Hematopoietic multipotent progenitor cell treated with erythropoietin and hydrocortisone succinate and interleukin-3 and kit ligand, for 4 days (in vitro differentiated cells): ENCODE data around the gene GALNT11.
A peak's percentile ranks its signal among the peaks of the same experiment; 100 is the strongest.

Source experiments
- DNase-seq: peaks from one replicate; pipeline ENCODE4 v3.0.0-alpha.2; 2015

Gene GALNT11

DNA sequence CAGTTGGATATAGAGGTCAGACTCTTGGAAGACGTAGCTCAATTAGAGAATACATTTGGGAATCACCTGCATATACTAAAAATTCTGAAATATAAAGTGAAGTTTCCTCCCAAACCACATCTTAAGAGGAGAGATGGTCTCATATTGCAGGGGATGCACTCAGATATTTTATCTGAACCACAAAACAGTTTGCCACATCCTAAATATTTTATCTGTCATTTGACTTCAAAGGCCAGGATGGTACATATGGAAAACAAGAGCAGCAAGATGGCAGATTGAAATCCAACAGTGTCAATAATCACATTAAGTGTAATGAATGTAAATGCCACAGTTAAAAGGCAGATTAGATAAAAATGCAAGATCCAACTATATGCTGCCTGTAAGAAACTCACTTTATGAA lies 97.1 kb downstream of the GALNT11 start:
- DNase-seq, result no peak

DNA sequence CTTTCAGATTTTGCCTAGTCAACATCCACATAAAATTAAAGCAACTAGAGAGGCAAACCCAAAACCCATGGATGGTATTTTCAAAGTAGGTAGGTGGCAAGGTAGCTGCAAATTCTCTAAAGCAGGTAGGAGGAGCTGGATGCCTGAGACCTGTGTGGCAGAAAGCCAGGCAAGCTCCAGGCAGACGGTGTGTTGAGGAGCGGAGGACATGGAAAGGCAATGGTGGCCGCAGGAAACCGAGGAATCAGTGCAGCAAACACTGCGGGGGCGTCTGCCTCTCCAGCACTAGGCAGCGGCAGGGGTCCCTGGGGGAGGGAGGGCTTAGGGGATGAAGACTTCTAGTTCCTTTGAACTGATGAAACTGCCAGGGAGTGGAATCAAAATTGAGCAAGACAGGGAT lies 101.3 kb downstream of the GALNT11 start:
- no peak for DNase-seq

DNA sequence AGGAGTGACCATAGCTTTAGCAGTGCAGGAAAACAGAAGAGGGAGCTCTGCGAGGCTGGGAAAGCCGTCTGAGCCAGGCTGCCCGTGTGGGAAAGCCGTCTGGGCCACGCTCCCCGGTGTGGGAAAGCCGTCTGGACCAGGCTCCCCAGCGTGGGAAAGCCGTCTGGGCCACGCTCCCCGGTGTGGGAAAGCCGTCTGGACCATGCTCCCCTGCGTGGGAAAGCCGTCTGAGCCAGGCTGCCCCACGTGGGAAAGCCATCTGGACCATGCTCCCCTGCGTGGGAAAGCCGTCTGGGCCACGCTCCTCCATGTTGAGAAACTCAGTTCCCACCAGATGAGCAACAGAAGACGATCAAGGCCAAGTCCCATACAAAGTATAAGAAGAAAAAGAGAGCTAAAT lies 101.8 kb downstream of the GALNT11 start:
- DNase-seq, result no peak

DNA sequence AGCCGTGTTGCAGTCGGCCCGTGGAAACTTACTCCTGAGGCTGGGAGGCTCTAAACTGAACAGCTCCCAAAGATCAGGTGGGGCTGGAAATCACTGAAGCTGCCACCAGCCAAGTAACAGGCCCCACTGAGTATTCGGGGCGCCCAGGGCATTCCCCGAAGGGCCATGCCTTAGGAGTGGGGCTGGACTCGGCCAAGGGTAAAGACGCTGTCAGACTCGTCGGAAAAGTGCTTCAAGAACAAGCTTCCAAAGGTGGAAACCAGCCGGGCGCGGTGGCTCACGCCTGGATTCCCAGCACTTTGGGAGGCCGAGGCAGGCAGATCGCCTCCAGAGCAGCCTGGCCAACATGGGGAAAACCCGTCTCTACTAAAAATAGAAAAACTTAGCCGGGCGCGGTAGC lies 102.8 kb downstream of the GALNT11 start:
- no peak for DNase-seq

DNA sequence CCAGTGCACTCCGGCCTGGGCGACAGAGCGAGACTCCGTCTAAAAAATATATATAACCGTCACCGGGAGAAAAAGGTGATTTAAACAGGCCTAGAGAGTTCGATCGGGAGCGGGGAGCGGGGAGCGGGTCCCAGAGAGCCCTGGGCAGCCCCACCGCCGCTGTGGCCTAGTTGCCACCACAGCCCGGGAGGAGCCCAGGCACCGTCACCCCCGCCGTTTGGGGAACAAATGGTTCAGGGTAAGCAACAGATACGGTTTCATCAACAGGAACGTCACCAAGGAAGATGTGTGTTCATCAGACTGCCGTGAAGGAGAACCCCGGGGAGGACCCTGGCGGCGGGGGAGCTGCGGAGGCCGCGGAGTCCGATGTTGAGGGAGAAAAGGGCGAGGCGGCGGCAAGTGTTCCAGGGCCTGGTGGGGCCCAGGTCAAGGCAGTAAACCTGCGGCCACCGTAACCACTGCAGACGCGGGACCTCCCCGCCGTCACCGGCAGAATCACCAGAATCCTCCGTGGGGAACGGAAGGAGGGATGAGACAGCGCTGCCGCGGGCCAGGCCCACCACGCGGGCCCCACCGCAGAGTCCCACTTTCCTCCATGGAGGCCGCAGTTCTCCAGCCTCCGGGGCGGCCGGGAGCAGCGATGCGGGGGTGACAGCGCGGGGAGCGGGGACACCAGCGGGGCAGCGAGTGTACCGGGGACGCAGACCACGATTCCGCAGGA lies 103.4 kb downstream of the GALNT11 start:
- DNase-seq, result no peak

DNA sequence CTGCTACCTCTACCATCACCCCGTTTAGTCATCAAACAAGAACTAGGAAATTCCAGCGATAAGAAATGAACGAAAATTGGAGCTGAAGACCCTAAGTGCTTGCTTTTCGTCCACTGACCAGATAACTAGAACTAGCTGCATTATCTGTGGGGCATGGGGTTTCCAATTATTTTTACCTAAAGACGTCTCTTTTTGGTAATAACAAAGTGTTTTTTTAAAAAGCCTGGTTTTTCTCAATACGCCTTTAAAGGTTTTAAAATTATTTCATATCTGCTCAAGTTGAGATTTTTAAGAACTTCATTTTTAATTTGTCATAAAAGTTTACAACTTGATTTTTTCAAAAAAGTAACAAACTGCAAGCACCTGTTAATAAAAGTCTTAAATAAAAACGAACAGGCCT lies 104.2 kb downstream of the GALNT11 start:
- no peak for DNase-seq

DNA sequence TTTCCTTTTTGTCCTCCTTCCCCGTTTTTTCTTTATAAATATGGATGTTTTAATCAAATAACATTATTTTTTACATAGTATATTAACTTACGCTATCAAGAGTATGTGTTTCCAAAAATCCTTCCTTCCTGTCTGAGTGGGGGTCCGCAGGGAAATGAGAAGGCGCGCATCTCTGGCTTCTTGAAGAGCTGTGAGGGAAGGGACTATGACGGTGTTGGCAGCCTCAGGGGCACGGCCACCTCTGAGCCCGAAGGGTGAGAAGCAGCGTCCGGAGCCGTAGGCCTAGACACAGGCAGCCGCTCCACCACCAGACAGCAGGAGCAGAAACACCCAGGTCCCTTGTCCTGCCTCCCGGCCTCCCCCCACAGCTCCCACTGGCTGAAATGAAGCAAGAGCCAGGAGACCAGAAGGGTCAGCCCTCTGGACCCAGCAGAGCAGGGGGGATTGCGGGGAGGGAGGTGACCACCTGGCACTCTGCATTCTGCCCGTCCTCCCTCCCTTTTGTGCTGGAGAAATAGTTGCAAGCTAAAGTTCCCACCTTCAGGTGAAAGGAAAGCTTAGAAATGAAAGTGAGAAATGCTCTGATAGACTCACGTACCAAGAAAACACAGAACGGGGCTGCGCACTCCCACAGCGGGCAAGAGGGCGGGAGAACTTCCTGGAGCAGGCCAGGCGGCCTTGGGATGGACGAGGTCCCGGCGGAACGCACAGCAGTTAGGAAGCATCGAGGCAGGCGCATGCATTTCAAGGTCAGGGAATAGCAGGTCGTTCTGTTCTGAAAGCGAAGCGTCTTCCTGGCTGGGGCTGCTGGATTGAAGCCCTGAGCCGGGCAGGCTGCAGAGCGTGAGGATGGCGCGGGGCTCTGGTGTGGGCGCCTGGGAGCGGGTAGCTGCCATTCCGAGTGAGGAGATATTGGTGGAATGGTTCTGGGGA lies 105.5 kb downstream of the GALNT11 start:
- no peak for DNase-seq

DNA sequence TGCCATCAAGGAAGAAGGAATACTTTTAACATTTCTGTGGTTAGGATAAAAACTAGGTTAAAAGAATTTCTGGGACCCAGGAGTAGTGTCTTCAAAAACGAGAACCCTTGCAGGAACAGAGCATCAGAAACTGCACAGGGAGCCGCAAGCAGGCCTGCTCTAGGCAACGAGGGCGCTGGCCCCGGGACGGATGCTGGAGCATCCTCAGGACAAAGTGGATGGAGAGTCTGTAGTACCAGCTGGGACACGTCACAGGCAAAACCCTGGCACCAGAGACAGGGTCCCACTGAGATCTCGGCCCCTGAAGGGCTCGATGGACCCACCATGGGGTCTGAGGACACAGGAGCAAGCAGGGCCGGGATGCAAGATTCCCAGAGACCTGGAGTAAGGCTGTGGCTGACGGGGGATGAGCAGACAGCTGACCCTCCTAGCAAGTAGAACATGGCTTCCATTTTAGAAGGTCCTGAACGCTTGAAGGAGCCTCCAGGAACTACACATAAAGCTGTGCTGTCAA lies 106.6 kb downstream of the GALNT11 start:
- no peak for DNase-seq

DNA sequence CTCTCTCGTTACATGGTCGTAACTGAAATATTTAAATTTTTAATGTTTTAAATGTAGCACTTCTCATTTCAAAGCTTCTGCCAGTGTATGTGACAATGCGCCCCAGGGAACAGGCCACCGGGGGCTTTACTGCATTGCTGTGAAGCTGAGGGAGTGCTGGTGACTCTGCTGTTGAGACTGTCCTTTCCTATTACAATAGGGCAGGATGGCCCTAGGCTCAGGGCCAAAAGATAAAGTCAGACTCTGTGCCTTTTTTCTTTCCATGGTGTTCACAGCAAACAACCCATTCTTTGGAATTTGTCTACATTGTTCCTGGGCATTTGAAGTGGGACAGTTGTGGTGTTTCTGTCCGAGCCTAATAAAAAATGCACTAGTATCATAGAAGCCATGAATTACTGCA lies 107.3 kb downstream of the GALNT11 start:
- no peak for DNase-seq

DNA sequence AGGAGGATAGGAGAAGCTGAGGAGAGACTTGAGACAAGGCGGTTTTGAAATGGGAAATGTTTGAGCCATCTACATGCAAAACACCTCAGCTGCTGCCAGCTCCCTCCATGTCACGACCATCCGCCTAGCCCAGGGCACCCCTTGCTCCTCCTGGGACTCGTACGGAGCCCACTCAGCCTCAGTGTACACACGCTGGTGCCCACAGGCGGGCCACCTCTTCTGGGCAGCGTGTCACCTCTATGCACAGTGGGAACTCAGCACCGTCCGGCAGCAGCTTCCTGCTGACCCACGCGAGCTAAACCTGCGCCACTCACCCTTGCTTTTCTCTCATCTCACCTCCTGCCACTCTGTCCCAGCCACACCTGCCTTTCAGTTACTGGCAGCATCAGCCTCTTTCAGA lies 108.3 kb downstream of the GALNT11 start:
- DNase-seq, result no peak

DNA sequence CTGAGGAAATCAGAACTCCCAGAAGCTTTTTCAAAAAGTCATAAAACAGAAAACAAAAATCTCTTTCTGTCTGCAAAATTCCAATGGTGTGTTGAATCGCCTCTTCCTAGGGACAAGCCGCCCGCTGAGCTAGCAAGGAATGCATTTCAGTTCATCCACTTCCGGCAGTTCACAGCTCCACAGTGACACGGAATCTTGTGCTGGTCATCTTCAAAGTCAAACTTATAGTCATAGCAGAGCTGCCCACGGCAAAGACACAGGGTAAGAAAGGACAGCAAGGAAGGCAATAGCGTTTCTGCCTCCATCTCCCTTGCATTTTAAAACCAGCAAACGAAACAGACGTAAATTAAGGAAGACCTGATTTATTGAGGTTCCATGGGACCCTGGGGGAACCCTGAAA lies 111.2 kb downstream of the GALNT11 start:
- no peak for DNase-seq

DNA sequence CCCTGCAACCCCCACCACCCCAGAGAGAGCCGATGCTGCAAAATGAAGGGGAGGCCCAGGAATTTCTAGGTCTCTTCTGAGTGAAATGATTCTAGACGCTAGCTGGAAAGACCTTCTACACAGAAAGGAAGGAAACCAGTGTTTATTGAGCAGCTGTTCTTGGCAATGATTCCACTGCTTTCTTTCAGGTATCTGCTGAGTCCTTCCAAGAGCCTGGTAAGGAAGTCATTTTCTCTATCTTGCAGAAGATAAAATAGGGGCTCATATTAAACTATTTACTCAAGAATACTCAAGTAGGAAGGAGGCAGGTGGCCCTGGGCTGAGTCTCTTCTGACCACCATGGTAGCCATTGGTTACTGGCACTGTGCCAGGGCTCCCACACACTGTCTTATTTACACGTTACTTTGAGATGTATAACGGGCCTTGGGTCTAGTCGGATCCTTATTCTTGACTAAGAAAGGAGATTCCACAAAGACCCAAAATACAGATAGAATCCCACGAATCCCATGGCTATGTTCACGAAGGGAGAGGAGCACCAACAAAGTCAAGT lies 112.1 kb downstream of the GALNT11 start:
- no peak for DNase-seq

DNA sequence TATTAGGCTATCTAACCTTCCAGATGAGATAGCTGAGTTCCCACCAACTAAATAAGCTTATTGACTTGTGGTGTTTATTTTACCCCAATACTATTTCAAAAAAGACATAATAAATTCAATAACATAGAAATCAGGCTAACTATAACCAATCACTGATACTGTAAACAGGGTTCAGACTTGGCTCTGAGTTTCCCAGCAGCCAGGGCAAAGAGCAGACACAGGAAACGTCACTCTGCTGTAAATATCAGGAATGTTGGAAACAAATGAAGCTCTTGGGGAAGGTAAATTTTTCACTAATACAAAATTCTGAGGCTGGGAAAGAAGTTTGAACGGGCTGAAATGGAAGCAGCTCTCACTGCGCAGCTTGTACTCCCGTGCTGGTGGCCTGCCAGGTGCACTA lies 114.6 kb downstream of the GALNT11 start:
- DNase-seq, result no peak

DNA sequence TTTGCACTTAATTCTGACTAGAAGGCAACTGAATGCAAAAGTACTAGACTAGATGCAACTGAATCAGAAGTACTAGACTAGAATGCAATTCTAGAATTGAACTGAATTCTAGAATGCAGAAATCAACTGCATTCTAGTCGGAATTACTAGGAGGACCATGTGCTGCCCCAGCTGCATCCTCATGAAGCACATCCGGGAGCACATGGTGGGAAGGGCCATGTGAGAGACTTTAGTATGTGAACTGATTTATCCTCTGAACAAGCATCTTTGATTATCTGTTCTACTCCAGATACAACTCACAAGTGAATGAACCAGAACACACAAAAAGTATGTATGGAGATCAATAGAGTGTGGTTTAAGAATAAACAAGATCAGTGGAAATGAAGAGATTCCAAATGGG lies 115.1 kb downstream of the GALNT11 start:
- DNase-seq, result no peak

DNA sequence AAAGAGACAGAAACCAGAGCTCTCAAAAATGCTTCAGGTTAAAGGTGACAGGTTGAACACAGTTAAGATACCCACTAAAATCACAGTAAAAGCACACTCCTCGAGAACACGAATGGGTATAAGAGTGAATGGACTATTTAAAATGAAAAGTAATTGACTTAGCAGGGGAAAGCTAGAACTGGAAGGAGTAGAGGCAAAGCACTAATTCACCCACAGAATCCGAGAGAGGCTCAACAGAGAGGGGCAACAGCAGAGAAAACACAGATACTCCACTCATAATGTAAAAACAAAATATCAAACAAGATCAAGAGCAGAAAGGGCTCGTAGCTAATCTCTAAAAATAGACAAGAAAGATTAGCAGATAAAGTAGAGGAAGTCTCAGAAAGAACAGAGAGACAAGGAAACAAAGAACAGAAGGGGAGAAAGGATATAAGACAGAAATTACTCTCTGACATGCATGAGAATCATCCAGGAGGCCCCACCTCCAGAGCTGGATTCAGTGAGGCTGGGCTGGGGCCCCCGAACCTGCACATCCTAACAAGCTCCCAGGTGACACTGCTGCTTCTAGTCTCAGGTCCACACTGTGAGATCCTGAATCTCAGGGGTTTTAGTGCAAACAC lies 117.6 kb downstream of the GALNT11 start:
- peak; percentile 14 for DNase-seq

DNA sequence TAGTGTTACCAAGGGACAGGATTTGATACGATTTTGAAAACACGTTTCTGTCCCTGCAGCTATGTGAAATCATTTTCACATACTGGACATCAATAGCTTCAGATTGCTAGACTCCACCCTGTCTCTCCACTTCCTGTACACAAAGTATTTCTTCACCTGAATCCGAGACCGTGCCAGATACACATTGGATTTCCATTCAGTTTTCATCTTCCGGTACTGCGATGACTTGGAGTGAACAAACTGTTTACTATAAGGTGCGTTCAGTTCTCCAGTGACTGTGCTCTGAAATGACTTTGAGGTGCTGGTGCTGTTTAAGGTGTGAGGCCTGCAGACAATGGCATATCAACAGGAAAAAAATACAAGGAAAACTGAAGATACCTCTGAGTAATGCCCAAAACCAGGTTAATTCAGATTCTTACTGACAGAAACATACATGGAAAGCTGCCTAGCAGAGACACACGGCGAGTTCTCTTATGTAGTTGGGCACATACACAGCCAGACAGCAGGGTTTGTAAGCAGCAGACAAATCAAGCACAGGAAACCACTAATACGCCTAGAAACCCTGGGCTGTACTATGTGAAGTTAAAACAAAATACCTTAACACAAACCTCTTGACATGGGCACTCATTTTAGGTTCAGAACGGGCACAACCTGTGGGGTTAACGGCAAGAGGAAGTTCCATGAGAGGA lies 119.2 kb downstream of the GALNT11 start:
- no peak for DNase-seq

DNA sequence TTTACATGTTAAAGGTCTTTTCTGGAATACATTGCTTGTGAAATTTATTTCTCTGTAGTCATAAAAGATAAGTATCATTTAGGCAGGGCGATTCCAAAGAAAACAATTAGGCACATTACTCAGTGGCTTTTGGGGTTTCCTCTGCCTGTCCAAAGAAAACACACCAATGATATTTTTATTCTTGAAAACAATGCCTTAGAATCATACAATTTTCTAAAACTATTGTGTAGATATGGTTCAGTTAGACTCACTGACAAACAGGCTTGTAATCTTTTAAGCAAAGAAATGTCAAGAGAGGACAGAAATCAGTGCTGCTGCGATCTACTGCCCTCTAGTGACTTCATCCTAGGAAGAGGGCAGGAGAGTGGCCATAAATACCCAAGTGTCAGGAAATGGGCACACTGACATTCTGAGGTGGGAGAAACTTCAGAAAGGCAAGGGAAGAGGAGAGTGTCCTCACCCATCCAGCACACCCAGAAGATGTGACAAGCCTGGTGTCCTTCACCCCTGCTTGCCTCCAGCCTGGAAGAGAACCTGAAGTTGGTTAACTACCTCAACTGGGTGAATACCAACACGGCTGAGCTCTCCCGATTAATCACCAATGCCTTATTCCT lies 120.5 kb downstream of the GALNT11 start:
- peak; percentile 67 for DNase-seq

DNA sequence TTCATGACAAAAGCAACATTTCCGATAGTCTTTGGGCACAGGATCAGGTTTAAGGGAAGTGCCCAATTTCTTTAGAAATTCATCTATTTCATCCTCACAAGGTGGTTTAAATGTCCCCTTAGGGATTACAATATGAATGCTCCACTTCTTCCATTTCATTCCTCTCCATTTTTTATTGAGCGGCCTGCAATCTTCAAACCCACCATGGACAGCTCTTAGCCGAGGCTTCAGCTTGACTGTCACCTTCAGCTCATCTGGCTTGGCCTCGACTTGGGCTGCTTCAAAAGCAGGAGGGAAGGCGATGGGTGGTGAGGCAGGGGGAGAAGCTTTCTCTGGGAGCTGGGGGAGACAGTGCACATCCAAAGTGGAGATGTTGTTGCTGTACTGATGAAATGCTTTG lies 123.2 kb downstream of the GALNT11 start:
- no peak for DNase-seq

DNA sequence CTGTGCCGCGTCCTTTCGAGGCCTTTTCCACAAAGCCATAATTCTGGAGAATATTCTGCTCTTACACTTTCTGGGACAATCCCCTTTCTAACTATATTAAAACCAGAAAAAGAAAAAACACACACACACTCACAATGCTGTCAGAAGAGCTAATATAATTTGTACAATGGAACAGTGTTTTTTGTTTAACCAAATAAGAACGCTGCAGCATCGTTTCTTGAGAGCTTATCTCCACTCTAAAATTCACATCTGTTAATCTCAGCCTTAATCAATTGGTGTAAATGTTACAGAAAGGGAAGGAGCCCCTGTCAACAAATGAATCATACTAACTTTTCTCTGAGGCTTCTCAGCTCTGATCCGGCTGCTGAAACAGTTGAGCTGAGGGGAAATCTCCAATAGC lies 123.9 kb downstream of the GALNT11 start:
- DNase-seq, result peak; percentile 9

DNA sequence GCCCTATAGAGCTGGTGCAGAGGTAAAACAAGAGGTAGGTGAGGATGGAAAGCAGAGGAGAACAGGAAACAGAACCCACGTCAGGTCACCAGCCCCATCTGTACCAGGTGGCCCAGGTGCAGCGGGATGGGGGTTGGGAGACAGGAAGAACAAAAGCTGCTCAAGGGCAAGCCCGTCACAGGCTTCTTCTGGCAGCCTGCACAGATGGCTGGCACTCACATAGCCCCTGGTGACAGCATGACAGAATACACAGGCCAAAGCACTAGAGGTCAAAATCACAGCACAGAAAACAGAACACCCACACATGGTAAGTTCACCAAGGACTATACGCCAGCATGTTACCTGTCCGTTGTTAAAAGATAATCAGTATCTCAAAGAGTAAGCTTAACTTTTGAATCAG lies 126.8 kb downstream of the GALNT11 start:
- no peak for DNase-seq

DNA sequence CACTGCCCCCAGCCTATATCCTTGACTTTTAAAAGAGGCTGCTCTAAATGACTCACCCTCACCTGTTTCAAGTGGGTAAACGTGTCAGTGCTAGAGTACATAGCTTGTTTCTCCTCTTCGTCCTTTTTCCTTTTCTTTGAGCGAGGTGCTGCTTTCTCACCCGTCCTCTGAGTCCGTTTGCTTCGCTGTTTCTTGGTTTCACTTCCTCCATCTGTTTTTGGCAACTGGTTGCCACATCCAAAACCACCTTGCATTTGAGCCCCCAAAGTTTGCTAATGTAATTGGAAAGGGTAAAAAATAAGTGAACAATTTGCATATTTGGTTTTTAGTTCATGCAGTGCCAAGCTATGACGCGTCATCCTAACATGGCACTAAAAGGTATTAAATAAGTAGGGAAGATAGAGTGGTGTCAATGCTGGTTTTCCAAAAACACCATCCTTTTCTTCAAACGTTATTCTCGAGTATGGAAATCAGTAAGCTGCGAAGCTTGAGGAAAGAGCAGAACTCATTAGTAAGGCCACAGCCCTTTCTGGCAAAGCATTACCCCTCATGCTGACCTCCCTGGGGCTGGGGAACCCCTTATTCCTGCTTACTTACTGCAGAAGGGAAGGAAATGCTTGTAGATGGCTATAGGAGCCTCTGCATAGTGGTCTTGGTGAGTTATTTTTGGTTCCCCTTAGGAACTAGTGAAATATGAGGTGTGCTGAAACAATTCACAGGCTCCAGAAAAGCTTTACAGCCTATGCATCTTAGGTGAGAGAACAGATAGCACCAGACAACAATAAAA lies 133.5 kb downstream of the GALNT11 start:
- DNase-seq, result peak; percentile 13
